B cell (primary cell): Measurements from ENCODE around the gene VPS8. TPM values are rescaled to one million over a fixed set of nuclear protein-coding genes. Genes with fewer than 3 reads are reported as not detected.

ENCODE experiments used
- ATAC-seq: fragments of 200-7000 bp; cut with Tn5 transposase; one replicate; pipeline ENCODE4 v1.10.0; 2021; ENCODE audit warnings: low read depth, mild to moderate bottlenecking, moderate number of reproducible peaks, moderate library complexity
- CTCF ChIA-PET: fragments of 350-600 bp; sonication (Branson Sonifier 250); formaldehyde crosslinking; loops from one replicate; lab custom pipeline; 2021; ENCODE audit warnings: antibody characterized with exemption, inconsistent platforms; lab: Charles Lee
- POLR2A ChIA-PET: fragments of 350-600 bp; sonication (Branson Sonifier 250); formaldehyde crosslinking; loops from one replicate; lab custom pipeline; 2021; ENCODE audit warnings: antibody characterized with exemption; lab: Charles Lee
- DNase-seq: peaks from one replicate; pipeline ENCODE4 v3.0.0; 2013
- H2AFZ ChIP-seq: 2 replicates; pipeline ENCODE4 v1.6.1; 2012; ENCODE audit warnings: mild to moderate bottlenecking, low read depth, low read length; ENCODE audit not compliant: insufficient read depth, poor library complexity, severe bottlenecking
- H3K27ac ChIP-seq, 2 donors: 1 replicate in 1 of 2; 2 replicates in 1 of 2; pipeline ENCODE4 v1.5.1; 2012 to 2013; ENCODE audit warnings: low read length in 2 of 2, mild to moderate bottlenecking in 2 of 2, moderate library complexity in 1 of 2
- H3K27me3 ChIP-seq, 4 experiments: fragments of 200-600 bp in 1 of 4; sonication (generic) in 1 of 4; replicated peaks in 1 of 4; 1 replicate in 2 of 4; 2 replicates in 2 of 4; pipeline versions ENCODE4 v1.6.1 to v1.7.0; 2013 to 2016; ENCODE audit warnings: low read length in 3 of 4, mild to moderate bottlenecking in 2 of 4, mixed read lengths in 1 of 4, moderate library complexity in 1 of 4; ENCODE audit not compliant: insufficient read depth in 4 of 4, control insufficient read depth in 3 of 4; ENCODE audit errors: control extremely low read depth in 1 of 4
- H3K36me3 ChIP-seq, 2 experiments: replicated peaks in 1 of 2; 1 replicate in 1 of 2; 2 replicates in 1 of 2; pipeline versions ENCODE4 v1.6.1 to v1.7.1; 2013; ENCODE audit warnings: low read length in 1 of 2; ENCODE audit not compliant: insufficient read depth in 2 of 2, control insufficient read depth in 1 of 2; ENCODE audit errors: control extremely low read depth in 1 of 2, extremely low read depth in 1 of 2
- H3K4me1 ChIP-seq, 2 donors: fragments of 200-600 bp in 1 of 2; sonication (generic) in 1 of 2; 1 replicate in 1 of 2; 2 replicates in 1 of 2; pipeline versions ENCODE4 v1.5.1 to v1.6.1; 2013 to 2017; ENCODE audit warnings: low read length in 2 of 2; ENCODE audit not compliant: control insufficient read depth in 2 of 2, insufficient read depth in 2 of 2
- H3K4me2 ChIP-seq: replicated peaks from 2 replicates; pipeline ENCODE3; 2012; ENCODE audit warnings: mild to moderate bottlenecking, low read depth, low read length; ENCODE audit not compliant: poor library complexity, severe bottlenecking
- H3K4me3 ChIP-seq, 5 experiments: fragments of 200-600 bp in 1 of 5; sonication (generic) in 1 of 5; 1 replicate in 3 of 5; 2 replicates in 2 of 5; pipeline versions ENCODE4 v1.5.1 to v1.7.0; 2011 to 2016; ENCODE audit warnings: low read length in 4 of 5, mild to moderate bottlenecking in 4 of 5, low read depth in 2 of 5, control low read depth in 1 of 5, moderate library complexity in 1 of 5; ENCODE audit not compliant: insufficient read depth in 1 of 5; ENCODE audit errors: control extremely low read depth in 1 of 5, extremely low read depth in 1 of 5
- H3K79me2 ChIP-seq: fragments of 200-600 bp; sonication (generic); one replicate; pipeline ENCODE4 v1.6.0; 2016; ENCODE audit warnings: low read length; ENCODE audit not compliant: control insufficient read depth, insufficient read depth
- H3K9ac ChIP-seq: fragments of 200-600 bp; sonication (generic); 2 replicates; pipeline ENCODE4 v1.6.1; 2017; ENCODE audit warnings: mild to moderate bottlenecking, low read length, moderate library complexity
- H3K9me3 ChIP-seq, 3 donors: one replicate each; pipeline versions ENCODE4 v1.6.1 to v1.7.1; 2013; ENCODE audit warnings: low read length in 2 of 3; ENCODE audit not compliant: control insufficient read depth in 2 of 3, insufficient read depth in 1 of 3; ENCODE audit errors: control extremely low read depth in 1 of 3
- H4K20me1 ChIP-seq: 2 replicates; pipeline ENCODE4 v1.6.0; 2012; ENCODE audit warnings: mild to moderate bottlenecking, low read length; ENCODE audit not compliant: insufficient read depth, control insufficient read depth, poor library complexity, severe bottlenecking
- H3K27ac Mint-ChIP-seq: one replicate; pipeline ENCODE4 v1.8.0; 2021; ENCODE audit warnings: mixed read lengths
- H3K27me3 Mint-ChIP-seq: one replicate; pipeline ENCODE4 v1.8.0; 2021; ENCODE audit warnings: mixed read lengths
- H3K4me1 Mint-ChIP-seq: one replicate; pipeline ENCODE4 v1.8.0; 2021; ENCODE audit warnings: mixed read lengths
- H3K4me3 Mint-ChIP-seq: one replicate; pipeline ENCODE4 v1.8.0; 2021; ENCODE audit warnings: mixed read lengths
- H3K9me3 Mint-ChIP-seq: one replicate; pipeline ENCODE4 v1.8.0; 2022; ENCODE audit warnings: mixed read lengths; ENCODE audit not compliant: insufficient read depth
- EZH2 ChIP-seq: IDR thresholded peaks from 2 replicates; pipeline ENCODE4 v1.6.1; 2012; ENCODE audit warnings: borderline replicate concordance, low read depth, mild to moderate bottlenecking, moderate library complexity, low read length; ENCODE audit not compliant: insufficient read depth, poor library complexity, severe bottlenecking
- WGBS: methylation state at CpG from one replicate; pipeline ENCODE4 v1.1.5; 2013; ENCODE audit warnings: missing lambda C conversion rate; ENCODE audit not compliant: insufficient coverage; 5-methylcytosine and 5-hydroxymethylcytosine counted together
- intact Hi-C: fragments of 100-400 bp; cut with micrococcal nuclease; formaldehyde crosslinking; loops from one replicate; pipeline ENCODE4 v1.10.0; 2022
- polyA plus RNA-seq: library from polyadenylated mRNA; depleted of rRNA; stranded (reverse); fragments of >200 nt; gene quantifications from 2 replicates; pipeline ENCODE4 v1.2.3, GENCODE V29; 2012
- total RNA-seq, 2 donors: library from RNA; stranded (reverse); fragments of 120-200 nt in 1 of 2; gene quantifications; 1 replicate in 1 of 2; 2 replicates in 1 of 2; pipeline versions ENCODE4 v1.2.3 to v1.2.4, GENCODE V29; 2013 to 2022
- TF ChIP-seq, protein P1 (sequence below): fragments of 200-600 bp; IDR thresholded peaks from one replicate; pipeline ENCODE4 v1.8.0; 2022; ENCODE audit warnings: antibody characterized with exemption, mild to moderate bottlenecking

VPS8 gene
- total and polyA plus RNA-seq, 2 donors (not counting 1 experiment from before 2014, with no cell fraction given): 18.3 to 95.6 TPM

DNA sequence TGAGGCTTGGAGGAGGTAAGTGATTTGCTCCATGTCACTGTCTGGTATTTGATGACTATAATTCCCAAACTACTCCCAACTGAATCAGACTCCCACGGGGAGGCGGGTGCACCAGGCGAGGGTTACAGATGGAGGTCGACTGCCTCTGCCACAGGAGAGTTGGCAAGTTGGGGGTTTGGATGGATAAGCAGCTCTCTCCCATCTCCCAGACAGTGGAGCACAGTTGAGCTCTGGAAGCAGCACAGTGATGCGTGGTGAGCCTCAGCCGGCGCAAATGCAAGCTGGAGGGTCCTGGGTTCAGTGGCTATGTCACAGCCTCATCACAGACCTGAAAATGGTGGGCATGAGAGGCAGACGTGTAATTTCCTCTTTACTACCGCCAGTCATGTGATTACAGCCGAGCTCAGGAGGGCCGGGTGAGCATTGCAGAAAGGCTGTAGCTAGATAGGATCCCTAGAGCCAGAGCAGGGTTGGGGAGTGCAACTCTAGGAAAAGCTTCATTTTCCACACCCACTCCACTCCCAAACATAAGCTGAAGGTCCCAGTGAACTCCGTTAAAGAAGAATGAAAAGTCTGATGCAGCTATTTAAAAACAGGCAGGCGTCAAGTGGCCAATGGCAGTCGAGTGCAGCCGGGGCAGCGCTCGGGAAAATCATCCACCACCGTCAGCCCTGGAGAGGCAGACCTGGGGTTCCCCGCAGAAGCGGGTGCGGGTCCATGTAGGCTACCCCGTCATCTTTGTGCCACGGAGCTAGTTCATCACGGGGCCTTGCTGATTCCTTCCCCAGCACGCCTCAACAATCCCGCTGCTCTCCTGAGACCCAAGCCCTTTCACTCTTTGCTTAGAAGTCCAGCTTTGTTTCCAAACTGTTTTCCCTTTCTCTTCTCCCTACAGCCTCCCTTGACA, 33.3 kb upstream of the VPS8 start:
- H3K4me2 ChIP-seq: no peak overlapping the region
- POLR2A ChIA-PET: interaction anchor here (1.5 kb wide), 1 partner anchor 217 kb away, joined by 3 read pairs; the partner anchor contains the start of gene EPHB3
- no peak overlapping the region for H3K9ac ChIP-seq
- no peak overlapping the region for H3K27ac ChIP-seq
- H3K4me3 Mint-ChIP-seq: no peak overlapping the region
- DNase-seq (no peak), ATAC-seq (no peak)
- TF ChIP-seq EZH2: no peak
- TF ChIP-seq, protein P1, sequence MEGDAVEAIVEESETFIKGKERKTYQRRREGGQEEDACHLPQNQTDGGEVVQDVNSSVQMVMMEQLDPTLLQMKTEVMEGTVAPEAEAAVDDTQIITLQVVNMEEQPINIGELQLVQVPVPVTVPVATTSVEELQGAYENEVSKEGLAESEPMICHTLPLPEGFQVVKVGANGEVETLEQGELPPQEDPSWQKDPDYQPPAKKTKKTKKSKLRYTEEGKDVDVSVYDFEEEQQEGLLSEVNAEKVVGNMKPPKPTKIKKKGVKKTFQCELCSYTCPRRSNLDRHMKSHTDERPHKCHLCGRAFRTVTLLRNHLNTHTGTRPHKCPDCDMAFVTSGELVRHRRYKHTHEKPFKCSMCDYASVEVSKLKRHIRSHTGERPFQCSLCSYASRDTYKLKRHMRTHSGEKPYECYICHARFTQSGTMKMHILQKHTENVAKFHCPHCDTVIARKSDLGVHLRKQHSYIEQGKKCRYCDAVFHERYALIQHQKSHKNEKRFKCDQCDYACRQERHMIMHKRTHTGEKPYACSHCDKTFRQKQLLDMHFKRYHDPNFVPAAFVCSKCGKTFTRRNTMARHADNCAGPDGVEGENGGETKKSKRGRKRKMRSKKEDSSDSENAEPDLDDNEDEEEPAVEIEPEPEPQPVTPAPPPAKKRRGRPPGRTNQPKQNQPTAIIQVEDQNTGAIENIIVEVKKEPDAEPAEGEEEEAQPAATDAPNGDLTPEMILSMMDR: no peak
- no peaks in the 10 kb centered on the region for H3K79me2 ChIP-seq
- H3K4me3 ChIP-seq: no peak overlapping the region
- peaks cover 0 to 18% (median 0%) of the 10 kb centered on the region in 4 experiments for H3K27me3 ChIP-seq
- CTCF ChIA-PET: interaction anchor here (0.5 to 2.9 kb wide), 18 partner anchors 9 to 407 kb away, joined by 3 to 18 read pairs (median 6); no protein-coding TSS in a partner anchor
- H3K9me3 Mint-ChIP-seq: no peaks in the 10 kb centered on the region
- no peak overlapping the region for H3K27ac Mint-ChIP-seq
- peaks cover 38% of the 10 kb centered on the region for H3K27me3 Mint-ChIP-seq
- no peaks in the 10 kb centered on the region for H3K4me1 ChIP-seq
- H3K4me1 Mint-ChIP-seq: no peaks in the 10 kb centered on the region
- H3K36me3 ChIP-seq: no peaks in the 10 kb centered on the region
- no peaks in the 10 kb centered on the region for H3K9me3 ChIP-seq
- H4K20me1 ChIP-seq: no peaks in the 10 kb centered on the region
- intact Hi-C loops: loop anchor here (5.0 kb wide), 1 partner anchor 66 kb away; the partner anchor contains the start of gene MAGEF1
- WGBS: 84% methylated on average over 24 of the region's 26 CpGs
- H2AFZ ChIP-seq: no peak overlapping the region
